AG08396 (cell line): Measurements from ENCODE around the gene EFCAB6.

ENCODE experiments used
- DNase-seq: peaks from one replicate; pipeline ENCODE4 v3.0.0; 2012; ENCODE audit warnings: low spot score, mixed read lengths

EFCAB6 gene

DNA sequence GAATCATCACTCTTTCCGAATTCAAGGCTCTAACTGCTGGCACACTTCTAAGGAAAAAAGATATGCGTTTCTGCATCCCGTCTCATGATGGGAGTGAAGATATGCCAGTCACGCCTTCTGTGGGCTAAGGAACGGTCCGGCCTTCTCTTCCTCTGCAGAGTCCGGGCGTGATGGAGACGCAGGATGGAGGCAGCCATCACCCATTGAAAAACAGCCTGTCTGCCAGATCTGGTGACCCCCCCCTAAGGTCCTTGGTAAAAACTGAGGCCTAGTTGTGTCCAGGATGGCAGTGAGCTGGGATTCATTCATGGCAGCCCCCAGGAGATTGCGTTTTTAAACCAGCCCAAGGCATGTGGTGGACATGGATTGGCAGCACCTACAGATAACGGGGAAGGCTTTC lies 6.9 kb upstream of the EFCAB6 start:
- DNase-seq: no peak

DNA sequence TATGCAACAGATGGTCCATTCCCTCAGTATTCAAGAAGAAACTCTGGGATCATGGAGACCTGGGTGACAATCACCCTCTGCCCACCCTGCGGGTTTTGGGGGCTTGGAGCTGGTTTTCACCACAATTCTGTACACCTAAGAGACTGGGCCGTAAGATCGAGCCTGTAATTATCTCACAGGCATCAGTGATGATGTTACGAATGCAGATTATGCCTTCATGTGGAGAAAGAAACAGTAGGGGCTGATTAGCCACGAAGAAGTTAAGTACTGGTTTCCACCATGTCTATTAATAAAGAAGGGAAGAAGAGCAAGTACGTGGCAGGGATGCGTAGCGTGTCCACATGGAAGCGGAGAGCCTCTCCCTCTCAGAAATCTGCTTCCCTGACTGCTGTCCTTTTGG lies 5.3 kb upstream of the EFCAB6 start:
- no peak for DNase-seq

GRCh38 chr22:43814264-43814663 lies 2.2 kb upstream of the EFCAB6 start:
- no peak for DNase-seq

DNA sequence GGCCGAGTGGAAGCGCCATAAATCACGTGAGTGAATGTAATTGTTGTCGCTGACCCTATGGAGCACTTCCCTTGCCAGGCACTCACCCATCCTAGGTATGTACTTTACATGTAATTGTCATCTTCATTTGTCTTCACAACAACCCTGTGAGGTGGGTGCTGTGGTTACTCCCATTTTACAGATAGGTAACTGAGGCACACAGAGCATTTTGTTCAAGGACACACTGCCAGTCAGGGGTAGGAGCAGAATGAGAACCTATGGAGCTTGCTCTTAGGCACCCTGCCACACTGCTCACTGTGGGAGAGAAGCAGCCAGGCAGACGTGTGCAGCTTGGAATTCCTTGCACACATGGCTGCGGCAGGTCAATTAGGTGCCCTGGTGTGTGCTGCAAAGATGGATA lies 785 bp upstream of the EFCAB6 start:
- no peak for DNase-seq

GRCh38 chr22:43811777-43812148 lies 342 bp downstream of the EFCAB6 start:
- peak; percentile 15 for DNase-seq

- no peak for DNase-seq
Measured at GRCh38 chr22:43802897-43803495, 9.1 kb downstream of the EFCAB6 start.

GRCh38 chr22:43800970-43801369 lies 11.1 kb downstream of the EFCAB6 start:
- DNase-seq: no peak

GRCh38 chr22:43798492-43798891 lies 13.6 kb downstream of the EFCAB6 start:
- DNase-seq: no peak

- peak; percentile 36 for DNase-seq
Measured at GRCh38 chr22:43796567-43796966, 15.5 kb downstream of the EFCAB6 start.

DNA sequence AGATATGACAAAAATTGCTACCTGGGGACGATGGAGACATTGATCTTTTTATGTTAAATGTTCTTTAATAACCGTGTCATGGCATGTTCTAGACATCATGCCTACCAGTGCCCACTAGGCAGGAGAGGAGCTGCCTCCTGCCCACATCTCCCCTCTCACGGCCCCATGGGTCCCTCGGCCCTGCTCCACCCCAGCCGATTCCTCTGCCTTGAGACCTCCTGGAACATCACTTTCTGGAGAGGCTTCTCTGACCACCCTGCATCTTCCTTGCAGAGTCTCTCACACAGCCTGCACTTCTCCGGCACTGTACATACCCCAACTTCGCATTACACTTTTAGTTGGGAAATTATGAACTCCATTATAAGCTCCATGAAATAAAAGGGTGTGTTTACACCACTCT lies 16.8 kb downstream of the EFCAB6 start:
- DNase-seq: no peak

- DNase-seq: no peak
Measured at GRCh38 chr22:43792905-43793304, 19.2 kb downstream of the EFCAB6 start.

- DNase-seq: peak; percentile 74
Measured at GRCh38 chr22:43789452-43789851, 22.7 kb downstream of the EFCAB6 start.

DNA sequence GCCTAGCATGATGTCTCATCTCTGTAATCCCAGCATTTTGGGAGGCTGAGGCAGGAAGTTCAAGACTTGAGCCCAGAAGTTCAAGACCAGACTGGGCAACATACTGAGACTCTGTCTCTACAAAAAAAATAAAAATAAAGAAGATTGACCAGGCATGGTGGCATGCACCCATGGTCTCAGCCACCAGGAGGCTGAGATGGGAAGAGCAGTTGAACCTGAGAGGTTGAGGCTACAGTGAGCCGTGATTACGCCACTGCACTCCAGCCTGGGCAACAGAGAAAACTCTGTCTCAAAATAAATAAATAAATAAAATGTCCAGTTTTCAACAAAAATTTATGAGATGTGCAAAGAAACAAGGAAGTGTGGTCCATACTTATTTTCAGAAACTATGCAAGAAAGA lies 28.3 kb downstream of the EFCAB6 start:
- DNase-seq: no peak

GRCh38 chr22:43782448-43782847 lies 29.7 kb downstream of the EFCAB6 start:
- DNase-seq: peak; percentile 15

- DNase-seq: peak; percentile 44
Measured at GRCh38 chr22:43777286-43777685, 34.8 kb downstream of the EFCAB6 start.

DNA sequence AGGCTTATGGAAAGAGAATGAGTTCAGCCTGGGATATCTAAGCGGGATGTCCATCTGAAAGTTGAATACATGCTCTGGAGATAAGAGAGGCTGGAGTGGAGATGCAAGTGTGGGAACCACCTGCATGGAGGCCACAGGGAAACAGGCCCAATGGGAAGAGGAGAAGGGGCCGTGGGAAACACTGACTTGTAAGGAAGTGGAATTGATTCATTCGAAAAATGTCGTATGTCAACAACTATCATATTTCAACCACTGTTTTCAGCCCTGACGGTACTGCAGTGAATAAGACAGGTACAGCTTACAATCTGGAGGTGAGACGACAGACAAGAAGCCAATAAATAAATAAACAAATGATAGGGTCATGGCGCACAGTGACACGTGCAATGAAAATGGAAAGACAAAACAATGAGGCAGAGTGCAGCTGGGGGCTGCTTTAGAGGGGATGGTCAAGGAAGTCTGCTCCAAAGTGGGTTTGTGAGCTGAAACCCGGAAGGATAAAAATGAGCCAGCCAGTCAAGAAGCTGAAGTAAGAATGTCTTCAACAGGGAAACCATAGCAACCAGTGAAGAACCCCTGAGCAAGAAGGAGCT lies 35.9 kb downstream of the EFCAB6 start:
- DNase-seq: no peak

DNA sequence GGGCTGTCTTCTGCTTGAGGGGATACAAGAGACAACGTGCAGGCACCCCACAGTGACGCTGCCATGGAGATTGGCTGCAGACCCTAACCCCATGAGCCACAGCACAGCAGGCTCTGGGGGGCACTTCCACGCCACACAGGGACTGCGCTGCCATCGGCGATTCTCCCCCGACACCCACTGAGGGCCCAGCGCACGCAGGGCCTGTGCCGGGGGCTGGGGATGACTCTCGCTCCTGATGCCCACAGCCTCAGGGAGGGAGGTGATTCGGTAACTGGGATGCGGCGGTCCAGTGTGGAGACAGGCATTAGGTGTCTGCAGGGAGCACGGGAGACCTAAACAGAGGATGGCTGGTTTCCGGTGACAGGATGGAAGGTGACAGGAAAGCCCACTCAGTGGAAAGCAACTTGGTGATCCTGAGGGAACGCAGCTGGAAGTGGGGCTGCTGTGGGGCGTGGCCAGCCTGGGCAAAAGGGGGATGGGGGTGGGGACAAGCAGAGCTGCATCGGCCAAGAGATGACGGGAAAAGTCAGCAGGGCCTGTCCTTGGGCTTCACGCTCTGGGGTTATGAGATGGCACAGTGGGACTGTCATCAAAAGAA lies 37.7 kb downstream of the EFCAB6 start:
- DNase-seq: no peak

GRCh38 chr22:43772831-43773230 lies 39.3 kb downstream of the EFCAB6 start:
- no peak for DNase-seq

GRCh38 chr22:43755452-43755851 lies 56.7 kb downstream of the EFCAB6 start:
- DNase-seq: no peak

DNA sequence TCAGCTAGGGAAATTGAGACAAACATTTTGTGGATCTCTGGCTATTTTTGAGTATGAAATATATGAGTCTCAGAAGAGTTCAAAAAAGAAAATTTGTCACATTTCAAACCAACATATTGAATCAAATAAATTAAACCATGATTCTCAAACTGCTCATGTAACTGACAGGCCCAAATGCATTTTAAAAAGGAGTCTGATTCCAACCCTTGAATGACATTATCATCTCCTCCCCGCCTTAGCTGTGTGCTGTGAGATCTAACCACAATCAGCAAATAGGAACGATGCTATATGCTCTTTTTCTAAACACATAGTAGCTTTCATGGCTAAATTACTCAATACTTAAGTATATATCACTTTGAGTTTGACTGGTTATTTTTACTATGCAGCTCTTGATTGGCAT lies 57.1 kb downstream of the EFCAB6 start:
- DNase-seq: no peak

DNA sequence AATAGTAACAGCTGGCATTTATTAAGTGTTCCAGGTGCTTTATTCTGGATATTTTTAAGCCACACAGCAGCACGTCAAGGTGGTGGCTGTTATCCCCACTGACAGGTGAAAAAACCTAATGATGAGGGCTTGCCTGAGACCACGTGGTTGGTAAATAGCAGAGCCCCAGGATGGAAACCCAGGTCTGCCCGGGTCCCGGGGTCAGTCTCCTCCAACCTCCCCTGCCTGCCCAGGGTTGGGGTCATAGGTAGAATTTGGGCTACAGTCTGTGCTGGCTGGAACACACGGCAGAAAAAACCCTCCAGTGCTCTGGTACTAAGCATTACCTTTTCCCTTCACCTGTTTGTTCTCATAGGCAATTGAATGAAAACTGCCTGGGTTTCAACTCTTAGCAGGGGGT lies 57.9 kb downstream of the EFCAB6 start:
- DNase-seq: no peak

DNA sequence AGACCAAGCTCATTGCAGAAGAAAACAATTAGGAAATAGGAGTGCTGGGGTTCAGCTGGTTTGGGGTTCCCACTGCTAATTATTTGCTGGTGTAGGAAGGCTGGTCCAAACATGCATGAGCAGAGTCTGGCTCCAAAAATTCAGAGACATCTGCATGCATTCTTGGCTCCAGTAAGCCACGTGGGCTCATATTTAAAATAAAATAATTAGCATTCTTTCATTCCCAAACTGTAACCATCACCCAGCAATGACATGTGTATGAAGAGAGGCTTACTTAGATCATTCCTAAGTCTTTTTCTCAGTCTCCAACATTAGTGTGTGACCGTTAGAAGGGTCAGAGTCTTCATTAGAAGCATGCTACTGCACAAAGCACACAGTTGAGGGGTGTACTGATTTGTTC lies 58.4 kb downstream of the EFCAB6 start:
- no peak for DNase-seq

GRCh38 chr22:43750751-43751150 lies 61.4 kb downstream of the EFCAB6 start:
- no peak for DNase-seq

DNA sequence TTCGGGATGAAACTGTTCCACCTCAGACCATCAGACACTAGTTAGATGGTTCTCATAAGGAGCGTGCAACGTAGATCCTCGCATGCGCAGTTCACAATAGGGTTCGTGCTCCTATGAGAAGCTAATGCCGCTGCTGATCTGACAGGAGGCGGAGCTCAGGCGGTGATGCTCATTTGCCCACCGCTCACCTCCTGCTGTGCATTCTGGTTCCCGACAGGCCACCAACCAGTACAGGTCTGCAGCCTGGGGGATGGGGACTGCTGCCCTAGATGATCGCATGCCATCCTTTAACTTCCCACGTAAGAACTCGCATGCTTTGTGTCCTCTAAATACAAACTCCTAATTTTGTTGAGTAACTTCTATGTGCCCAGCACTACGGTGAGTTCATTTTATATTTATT lies 62.6 kb downstream of the EFCAB6 start:
- no peak for DNase-seq
